ENCODE data around the gene SYNGAP1. TPM values are rescaled to one million over a fixed set of nuclear protein-coding genes. Genes with fewer than 3 reads are reported as not detected.

Gene SYNGAP1
- total RNA-seq, 1 donor from 2014 or later, result 33.7 TPM

DNA sequence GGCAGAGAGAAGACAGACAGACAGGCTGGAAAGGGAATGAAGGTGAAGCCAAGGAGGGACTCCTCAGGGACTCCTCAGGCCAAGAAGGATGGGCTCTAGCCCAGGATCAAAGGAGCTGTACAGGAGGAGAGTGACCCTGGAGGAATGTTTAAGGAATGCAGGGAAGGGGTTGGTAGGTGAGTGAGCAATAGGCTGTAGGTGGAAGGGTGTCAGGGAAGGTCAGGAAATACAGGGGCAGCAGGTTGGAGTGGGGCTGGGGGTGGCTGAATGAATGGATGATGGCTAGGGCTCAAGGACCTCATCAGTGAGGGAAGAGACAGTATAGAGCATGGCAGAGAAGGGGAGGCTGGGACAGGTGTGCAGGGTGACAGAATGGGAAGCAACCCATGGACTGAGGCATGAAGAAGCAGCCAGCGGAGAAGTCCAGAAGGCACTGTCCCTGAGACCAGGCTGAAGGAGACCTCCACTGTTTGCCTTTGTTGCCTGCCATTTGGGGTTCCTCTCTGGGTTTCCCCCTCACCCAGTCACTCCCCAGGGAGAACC, 13.2 kb downstream of the SYNGAP1 start:
- no peaks in the 10 kb centered on the region for H3K9me3 ChIP-seq
- TF ChIP-seq, protein P1, sequence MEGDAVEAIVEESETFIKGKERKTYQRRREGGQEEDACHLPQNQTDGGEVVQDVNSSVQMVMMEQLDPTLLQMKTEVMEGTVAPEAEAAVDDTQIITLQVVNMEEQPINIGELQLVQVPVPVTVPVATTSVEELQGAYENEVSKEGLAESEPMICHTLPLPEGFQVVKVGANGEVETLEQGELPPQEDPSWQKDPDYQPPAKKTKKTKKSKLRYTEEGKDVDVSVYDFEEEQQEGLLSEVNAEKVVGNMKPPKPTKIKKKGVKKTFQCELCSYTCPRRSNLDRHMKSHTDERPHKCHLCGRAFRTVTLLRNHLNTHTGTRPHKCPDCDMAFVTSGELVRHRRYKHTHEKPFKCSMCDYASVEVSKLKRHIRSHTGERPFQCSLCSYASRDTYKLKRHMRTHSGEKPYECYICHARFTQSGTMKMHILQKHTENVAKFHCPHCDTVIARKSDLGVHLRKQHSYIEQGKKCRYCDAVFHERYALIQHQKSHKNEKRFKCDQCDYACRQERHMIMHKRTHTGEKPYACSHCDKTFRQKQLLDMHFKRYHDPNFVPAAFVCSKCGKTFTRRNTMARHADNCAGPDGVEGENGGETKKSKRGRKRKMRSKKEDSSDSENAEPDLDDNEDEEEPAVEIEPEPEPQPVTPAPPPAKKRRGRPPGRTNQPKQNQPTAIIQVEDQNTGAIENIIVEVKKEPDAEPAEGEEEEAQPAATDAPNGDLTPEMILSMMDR (IDR thresholded peaks at IDR 0.05), result no peak
- no peak overlapping the region for H3K4me3 ChIP-seq
- DNase-seq (ENCODE audit: low spot score in 2 of 2), result no peak
- no peaks in the 10 kb centered on the region for H3K27me3 ChIP-seq
- H3K27ac ChIP-seq, result peak overlapping the region; percentile 43 to 76
- peaks cover 4 to 9% of the 10 kb centered on the region in 2 donors for H3K4me1 ChIP-seq
- intact Hi-C loops (cut with DNase I), result no loop called here
- H3K36me3 ChIP-seq, result peaks cover 30 to 35% of the 10 kb centered on the region in 2 donors

- Histone ChIP-seq H3K27me3 (no peaks in the 10 kb centered on the region), H3K4me3 (no peak overlapping the region), H3K36me3 (peaks cover 36 to 41% of the 10 kb centered on the region in 2 donors), H3K27ac (peak overlapping the region; percentile 49 to 76), H3K9me3 (no peaks in the 10 kb centered on the region), H3K4me1 (peaks cover 4% of the 10 kb centered on the region in 2 donors)
- DNase-seq (ENCODE audit: low spot score in 2 of 2), result no peak
- intact Hi-C loops (cut with DNase I), result no loop called here
- TF ChIP-seq, protein P1 (IDR thresholded peaks at IDR 0.05), result no peak
Measured at GRCh38 chr6:33433544-33434191, 13.8 kb downstream of the SYNGAP1 start.

- no peak overlapping the region for H3K27ac ChIP-seq
- TF ChIP-seq, protein P1 (IDR thresholded peaks at IDR 0.05), result no peak
- intact Hi-C loops (cut with DNase I), result no loop called here
- H3K4me1 ChIP-seq, result peaks cover 4% of the 10 kb centered on the region in 2 donors
- no peaks in the 10 kb centered on the region for H3K9me3 ChIP-seq
- H3K36me3 ChIP-seq, result peaks cover 43% of the 10 kb centered on the region in 2 donors
- H3K27me3 ChIP-seq, result no peaks in the 10 kb centered on the region
- DNase-seq (ENCODE audit: low spot score in 2 of 2), result no peak
- H3K4me3 ChIP-seq, result no peak overlapping the region
Measured at GRCh38 chr6:33434961-33435360, 15.1 kb downstream of the SYNGAP1 start.

GRCh38 chr6:33437666-33438065, 17.8 kb downstream of the SYNGAP1 start:
- no peak for DNase-seq (ENCODE audit: low spot score in 2 of 2)
- H3K36me3 ChIP-seq, result peaks cover 56 to 58% of the 10 kb centered on the region in 2 donors
- TF ChIP-seq, protein P1 (IDR thresholded peaks at IDR 0.05), result no peak
- H3K4me1 ChIP-seq, result peaks cover 4% of the 10 kb centered on the region in 2 donors
- H3K4me3 ChIP-seq, result no peak overlapping the region
- no peak overlapping the region for H3K27ac ChIP-seq
- no peaks in the 10 kb centered on the region for H3K9me3 ChIP-seq
- intact Hi-C loops (cut with DNase I), result no loop called here
- no peaks in the 10 kb centered on the region for H3K27me3 ChIP-seq

DNA sequence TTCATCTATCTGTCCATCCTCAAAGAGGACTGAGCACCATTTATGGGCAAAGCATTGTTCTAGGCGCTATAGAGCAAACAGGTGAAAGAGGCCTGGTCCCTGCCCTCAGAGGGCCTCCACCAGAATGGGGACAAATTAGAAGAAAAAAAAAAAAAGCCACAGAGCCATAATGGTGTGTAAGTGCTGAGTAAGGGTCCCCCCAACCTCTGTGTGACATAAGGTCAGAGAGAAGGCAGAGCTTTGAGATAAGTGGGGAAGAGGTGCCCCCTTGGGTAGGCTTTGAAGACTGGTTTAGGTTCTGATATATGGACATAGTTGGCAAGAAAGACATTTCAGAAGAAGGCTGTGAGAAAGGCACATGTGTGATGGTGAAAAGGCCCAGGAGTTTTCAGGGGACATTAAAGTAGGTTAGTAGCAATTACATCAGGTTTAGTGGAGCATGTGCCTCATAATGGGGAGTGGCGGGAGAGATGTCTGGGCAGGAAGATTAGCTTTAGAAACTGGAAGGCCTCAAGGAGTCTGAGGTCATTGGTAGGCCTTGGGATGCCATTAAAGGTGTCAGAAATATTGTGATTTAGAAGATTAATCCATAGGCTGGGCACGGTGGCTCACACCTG, 19.2 kb downstream of the SYNGAP1 start:
- Histone ChIP-seq H3K4me3 (no peak overlapping the region), H3K36me3 (peaks cover 67 to 69% of the 10 kb centered on the region in 2 donors), H3K27me3 (no peaks in the 10 kb centered on the region), H3K9me3 (no peaks in the 10 kb centered on the region), H3K27ac (no peak overlapping the region), H3K4me1 (peaks cover 0 to under 1% of the 10 kb centered on the region in 2 donors)
- TF ChIP-seq, protein P1 (IDR thresholded peaks at IDR 0.05), result no peak
- no peak for DNase-seq (ENCODE audit: low spot score in 2 of 2)
- intact Hi-C loops (cut with DNase I), result no loop called here
